ENCODE data around the gene ATG16L1.

DNA sequence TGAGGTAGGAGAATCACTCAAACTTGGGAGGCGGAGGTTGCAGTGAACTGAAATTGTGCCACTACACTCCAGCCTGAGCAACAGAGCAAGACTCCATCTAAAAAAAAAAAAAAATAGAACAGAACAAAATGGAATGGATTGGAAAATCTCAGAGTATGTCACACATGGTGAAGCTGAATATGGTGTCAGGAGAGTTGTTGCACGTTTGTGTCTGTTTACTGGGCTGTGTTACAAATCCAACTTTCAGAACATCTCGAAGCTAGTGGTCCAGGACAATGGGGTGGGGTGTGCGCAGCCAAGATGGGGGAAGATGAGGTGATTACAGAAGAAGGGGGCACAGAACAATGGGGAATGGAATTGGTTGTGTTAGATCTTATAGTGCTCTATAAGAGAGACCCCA, 73.8 kb downstream of the ATG16L1 start:
- TF ChIP-seq, protein P1, sequence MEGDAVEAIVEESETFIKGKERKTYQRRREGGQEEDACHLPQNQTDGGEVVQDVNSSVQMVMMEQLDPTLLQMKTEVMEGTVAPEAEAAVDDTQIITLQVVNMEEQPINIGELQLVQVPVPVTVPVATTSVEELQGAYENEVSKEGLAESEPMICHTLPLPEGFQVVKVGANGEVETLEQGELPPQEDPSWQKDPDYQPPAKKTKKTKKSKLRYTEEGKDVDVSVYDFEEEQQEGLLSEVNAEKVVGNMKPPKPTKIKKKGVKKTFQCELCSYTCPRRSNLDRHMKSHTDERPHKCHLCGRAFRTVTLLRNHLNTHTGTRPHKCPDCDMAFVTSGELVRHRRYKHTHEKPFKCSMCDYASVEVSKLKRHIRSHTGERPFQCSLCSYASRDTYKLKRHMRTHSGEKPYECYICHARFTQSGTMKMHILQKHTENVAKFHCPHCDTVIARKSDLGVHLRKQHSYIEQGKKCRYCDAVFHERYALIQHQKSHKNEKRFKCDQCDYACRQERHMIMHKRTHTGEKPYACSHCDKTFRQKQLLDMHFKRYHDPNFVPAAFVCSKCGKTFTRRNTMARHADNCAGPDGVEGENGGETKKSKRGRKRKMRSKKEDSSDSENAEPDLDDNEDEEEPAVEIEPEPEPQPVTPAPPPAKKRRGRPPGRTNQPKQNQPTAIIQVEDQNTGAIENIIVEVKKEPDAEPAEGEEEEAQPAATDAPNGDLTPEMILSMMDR (conservative IDR thresholded peaks at IDR 0.05 in 1 of 2, IDR thresholded peaks at IDR 0.05 in 1 of 2; ENCODE audit: extremely low read depth in 1 of 2, insufficient read depth in 1 of 2, low read depth in 1 of 2, low read length in 2 of 2): no peak
- no peak for TF ChIP-seq EZH2 (IDR thresholded peaks at IDR 0.05; ENCODE audit: borderline replicate concordance, low read length)

All from mammary epithelial cell (primary cell).